Upper lobe of left lung (tissue), 4 donors: ENCODE data around the gene PTX3.

Experiments
- EP300 ChIP-seq, 4 donors: sonication (generic); formaldehyde crosslinking; IDR thresholded peaks; one replicate each; pipeline ENCODE4 v1.5.1; 2017; ENCODE audit warnings: antibody characterized with exemption in 4 of 4, control low read depth in 2 of 4
- POLR2A ChIP-seq, 4 donors: fragments of 450-650 bp; IDR thresholded peaks; one replicate each; pipeline ENCODE4 v1.5.1; 2016 to 2017; ENCODE audit warnings: antibody characterized with exemption in 4 of 4, mild to moderate bottlenecking in 2 of 4
- POLR2AphosphoS5 ChIP-seq, 2 donors: sonication (generic); formaldehyde crosslinking; IDR thresholded peaks; one replicate each; pipeline ENCODE4 v1.5.1; 2017; ENCODE audit warnings: antibody characterized with exemption in 2 of 2
- TF ChIP-seq, protein P1 (sequence below), 6 experiments: fragments of 450-650 bp in 4 of 6; fragments of 200-600 bp in 2 of 6; sonication (generic) in 2 of 6; IDR thresholded peaks; one replicate each; pipeline ENCODE4 v1.5.1; 2016 to 2019; ENCODE audit warnings: antibody characterized with exemption in 6 of 6

DNA sequence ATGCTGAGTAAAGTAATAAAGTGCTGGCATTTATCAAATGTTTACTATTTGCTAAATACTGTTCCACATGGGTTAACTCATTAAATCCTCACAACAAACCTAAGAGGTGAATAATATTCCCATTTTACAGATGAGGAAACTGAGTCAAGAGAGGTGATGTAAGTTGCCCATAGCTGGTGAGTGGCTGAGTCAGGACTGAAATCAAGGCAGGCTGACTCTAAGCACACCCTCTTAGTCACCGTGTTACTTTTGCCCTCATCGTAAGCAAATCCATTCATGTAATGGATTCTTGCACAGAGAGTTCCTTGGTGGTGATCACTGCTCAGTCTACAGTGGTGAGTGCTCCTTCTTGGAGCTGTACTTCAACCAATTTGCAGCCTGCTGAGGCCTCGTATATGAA, 28.9 kb upstream of the PTX3 start:
- no peak for TF ChIP-seq EP300 (IDR thresholded peaks at IDR 0.05)
- TF ChIP-seq, protein P1, sequence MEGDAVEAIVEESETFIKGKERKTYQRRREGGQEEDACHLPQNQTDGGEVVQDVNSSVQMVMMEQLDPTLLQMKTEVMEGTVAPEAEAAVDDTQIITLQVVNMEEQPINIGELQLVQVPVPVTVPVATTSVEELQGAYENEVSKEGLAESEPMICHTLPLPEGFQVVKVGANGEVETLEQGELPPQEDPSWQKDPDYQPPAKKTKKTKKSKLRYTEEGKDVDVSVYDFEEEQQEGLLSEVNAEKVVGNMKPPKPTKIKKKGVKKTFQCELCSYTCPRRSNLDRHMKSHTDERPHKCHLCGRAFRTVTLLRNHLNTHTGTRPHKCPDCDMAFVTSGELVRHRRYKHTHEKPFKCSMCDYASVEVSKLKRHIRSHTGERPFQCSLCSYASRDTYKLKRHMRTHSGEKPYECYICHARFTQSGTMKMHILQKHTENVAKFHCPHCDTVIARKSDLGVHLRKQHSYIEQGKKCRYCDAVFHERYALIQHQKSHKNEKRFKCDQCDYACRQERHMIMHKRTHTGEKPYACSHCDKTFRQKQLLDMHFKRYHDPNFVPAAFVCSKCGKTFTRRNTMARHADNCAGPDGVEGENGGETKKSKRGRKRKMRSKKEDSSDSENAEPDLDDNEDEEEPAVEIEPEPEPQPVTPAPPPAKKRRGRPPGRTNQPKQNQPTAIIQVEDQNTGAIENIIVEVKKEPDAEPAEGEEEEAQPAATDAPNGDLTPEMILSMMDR (IDR thresholded peaks at IDR 0.05), result no peak
- TF ChIP-seq POLR2A (IDR thresholded peaks at IDR 0.05), result no peak
- TF ChIP-seq POLR2AphosphoS5 (IDR thresholded peaks at IDR 0.05), result no peak
